HG02798 (cell line): ENCODE measurements around the gene DPYSL3.

Experiments
- ATAC-seq: cut with Tn5 transposase; IDR thresholded peaks from one replicate; pipeline ENCODE4 v1.9.1; 2021; ENCODE audit warnings: mild to moderate bottlenecking; ENCODE audit not compliant: unreplicated experiment, poor library complexity

The DPYSL3 gene

GRCh38 chr5:147479949-147480348 lies 29.9 kb downstream of the DPYSL3 start:
- ATAC-seq = no peak

GRCh38 chr5:147479444-147479843 lies 30.4 kb downstream of the DPYSL3 start:
- ATAC-seq = no peak

- no peak for ATAC-seq
These were observed 35.7 kb downstream of the DPYSL3 start for GRCh38 chr5:147474140-147474539.

GRCh38 chr5:147472664-147473475 lies 37.0 kb downstream of the DPYSL3 start:
- ATAC-seq = no peak

GRCh38 chr5:147467973-147468508 lies 41.8 kb downstream of the DPYSL3 start:
- ATAC-seq = no peak

- no peak for ATAC-seq
These were observed 43.4 kb downstream of the DPYSL3 start for GRCh38 chr5:147466360-147466980.

GRCh38 chr5:147465747-147466146 lies 44.1 kb downstream of the DPYSL3 start:
- ATAC-seq = no peak

- peak; percentile 53 for ATAC-seq
These were observed 45.7 kb downstream of the DPYSL3 start for GRCh38 chr5:147464211-147464610.

GRCh38 chr5:147461915-147462314 lies 48.0 kb downstream of the DPYSL3 start:
- no peak for ATAC-seq

GRCh38 chr5:147460380-147460779 lies 49.5 kb downstream of the DPYSL3 start:
- ATAC-seq = no peak

GRCh38 chr5:147458581-147458980 lies 51.3 kb downstream of the DPYSL3 start:
- no peak for ATAC-seq

GRCh38 chr5:147455822-147456450 lies 53.9 kb downstream of the DPYSL3 start:
- no peak for ATAC-seq

- ATAC-seq = peak; percentile 34
These were observed 54.7 kb downstream of the DPYSL3 start for GRCh38 chr5:147454996-147455677.

GRCh38 chr5:147453875-147454814 lies 55.7 kb downstream of the DPYSL3 start:
- ATAC-seq = peak; percentile 84

- no peak for ATAC-seq
These were observed 57.6 kb downstream of the DPYSL3 start for GRCh38 chr5:147452165-147452811.

- no peak for ATAC-seq
These were observed 58.7 kb downstream of the DPYSL3 start for GRCh38 chr5:147451193-147451592.

- no peak for ATAC-seq
These were observed 59.3 kb downstream of the DPYSL3 start for GRCh38 chr5:147450606-147451005.

GRCh38 chr5:147448766-147449165 lies 61.1 kb downstream of the DPYSL3 start:
- ATAC-seq = no peak

GRCh38 chr5:147446523-147446922 lies 63.3 kb downstream of the DPYSL3 start:
- ATAC-seq = no peak
